CD14-positive monocyte (primary cell): ENCODE data around the gene RELCH. TPM values are rescaled to one million over a fixed set of nuclear protein-coding genes. Genes with fewer than 3 reads are reported as not detected.
"Not testable (repeated sequence)": the region's sequence is repeated elsewhere in the genome, so short reads cannot be mapped to it uniquely, and the experiment has no call there.

Experiments
- DNase-seq, 3 donors: peaks; one replicate each; pipeline ENCODE4 v3.0.0-alpha.2; 2011 to 2022
- H2AFZ ChIP-seq: 2 replicates; pipeline ENCODE4 v1.6.0; 2012; ENCODE audit warnings: mild to moderate bottlenecking, low read depth, low read length, inconsistent platforms; ENCODE audit not compliant: insufficient read depth, poor library complexity, severe bottlenecking
- H3K27ac ChIP-seq, 2 donors: 1 replicate in 1 of 2; 2 replicates in 1 of 2; pipeline ENCODE4 v1.5.1; 2012 to 2013; ENCODE audit warnings: low read length in 2 of 2, control low read depth in 1 of 2, inconsistent platforms in 1 of 2, low read depth in 1 of 2, mild to moderate bottlenecking in 1 of 2
- H3K27me3 ChIP-seq, 2 donors: one replicate each; pipeline versions ENCODE4 v1.6.0 to v1.6.1; 2011 to 2013; ENCODE audit warnings: low read length in 2 of 2; ENCODE audit not compliant: control insufficient read depth in 2 of 2, insufficient read depth in 2 of 2
- H3K36me3 ChIP-seq, 2 donors: replicated peaks in 1 of 2; 1 replicate in 1 of 2; 2 replicates in 1 of 2; pipeline versions ENCODE4 v1.5.1 to v1.6.1; 2012 to 2013; ENCODE audit warnings: low read length in 2 of 2, control low read depth in 1 of 2, inconsistent platforms in 1 of 2, mild to moderate bottlenecking in 1 of 2; ENCODE audit not compliant: insufficient read depth in 2 of 2, control insufficient read depth in 1 of 2
- H3K4me1 ChIP-seq, 2 donors: 1 replicate in 1 of 2; 2 replicates in 1 of 2; pipeline versions ENCODE4 v1.5.1 to v1.6.1; 2012 to 2013; ENCODE audit warnings: low read length in 2 of 2, control low read depth in 1 of 2, inconsistent platforms in 1 of 2, mild to moderate bottlenecking in 1 of 2, moderate library complexity in 1 of 2; ENCODE audit not compliant: insufficient read depth in 2 of 2, control insufficient read depth in 1 of 2
- H3K4me2 ChIP-seq: replicated peaks from 2 replicates; pipeline ENCODE3; 2012; ENCODE audit warnings: low read length, moderate library complexity, mild to moderate bottlenecking; ENCODE audit not compliant: poor library complexity, severe bottlenecking; ENCODE audit errors: extremely low read depth
- H3K4me3 ChIP-seq, 3 experiments: fragments of 200-600 bp in 1 of 3; sonication (generic) in 1 of 3; replicated peaks in 1 of 3; 1 replicate in 2 of 3; 2 replicates in 1 of 3; pipeline ENCODE4 v1.5.1; 2011 to 2013; ENCODE audit warnings: low read length in 3 of 3, mild to moderate bottlenecking in 3 of 3, control low read depth in 2 of 3, low read depth in 2 of 3, inconsistent platforms in 1 of 3, moderate library complexity in 1 of 3
- H3K79me2 ChIP-seq: 2 replicates; pipeline ENCODE4 v1.6.0; 2012; ENCODE audit warnings: mild to moderate bottlenecking, control low read depth, inconsistent platforms, low read length, moderate library complexity; ENCODE audit not compliant: insufficient read depth
- H3K9ac ChIP-seq: 2 replicates; pipeline ENCODE4 v1.6.0; 2017; ENCODE audit warnings: low read length, mild to moderate bottlenecking; ENCODE audit not compliant: insufficient read depth, poor library complexity, severe bottlenecking
- H3K9me3 ChIP-seq, 2 donors: replicated peaks in 1 of 2; 1 replicate in 1 of 2; 2 replicates in 1 of 2; pipeline versions ENCODE4 v1.5.1 to v1.6.1; 2012 to 2013; ENCODE audit warnings: low read length in 2 of 2, control low read depth in 1 of 2; ENCODE audit not compliant: control insufficient read depth in 1 of 2, insufficient read depth in 1 of 2
- H4K20me1 ChIP-seq: 2 replicates; pipeline ENCODE4 v1.6.0; 2012; ENCODE audit warnings: mild to moderate bottlenecking, low read length, control low read depth, moderate library complexity; ENCODE audit not compliant: insufficient read depth
- H3K27ac Mint-ChIP-seq, 7 donors: one replicate each; pipeline ENCODE4 v1.8.0; 2020; ENCODE audit warnings: mild to moderate bottlenecking in 7 of 7, mixed read lengths in 7 of 7, moderate library complexity in 6 of 7, inconsistent platforms in 2 of 7
- H3K27me3 Mint-ChIP-seq, 3 donors: one replicate each; pipeline ENCODE4 v1.8.0; 2021 to 2022; ENCODE audit warnings: low read depth in 3 of 3, mild to moderate bottlenecking in 3 of 3, mixed read lengths in 3 of 3, moderate library complexity in 3 of 3, inconsistent platforms in 1 of 3
- H3K36me3 Mint-ChIP-seq, 2 donors: one replicate each; pipeline ENCODE4 v1.8.0; 2020; ENCODE audit warnings: mixed read lengths in 2 of 2, inconsistent platforms in 1 of 2, mild to moderate bottlenecking in 1 of 2
- H3K4me1 Mint-ChIP-seq: one replicate; pipeline ENCODE4 v1.8.0; 2020; ENCODE audit warnings: mild to moderate bottlenecking, mixed read lengths
- H3K4me3 Mint-ChIP-seq, 2 donors: one replicate each; pipeline ENCODE4 v1.8.0; 2020; ENCODE audit warnings: mild to moderate bottlenecking in 2 of 2, mixed read lengths in 2 of 2, moderate library complexity in 1 of 2
- H3K9me3 Mint-ChIP-seq, 7 donors: one replicate each; pipeline ENCODE4 v1.8.0; 2020 to 2022; ENCODE audit warnings: mixed read lengths in 7 of 7, mild to moderate bottlenecking in 6 of 7, moderate library complexity in 6 of 7, inconsistent platforms in 2 of 7
- WGBS: methylation state at CpG from one replicate; pipeline ENCODE4 v1.1.5; 2013; ENCODE audit warnings: missing lambda C conversion rate; ENCODE audit not compliant: insufficient coverage; 5-methylcytosine and 5-hydroxymethylcytosine counted together
- intact Hi-C, 2 donors: fragments of 100-400 bp; cut with micrococcal nuclease; formaldehyde crosslinking; loops; one replicate each; pipeline versions ENCODE4 v1.15.0 to v1.15.1; 2023
- polyA plus RNA-seq, 3 donors: library from polyadenylated mRNA; depleted of rRNA in 1 of 3; unstranded in 2 of 3; stranded (reverse) in 1 of 3; fragments of 300-500 nt in 2 of 3; fragments of >200 nt in 1 of 3; fragmentation: Illumina TruSeq in 2 of 3; gene quantifications; 1 replicate in 2 of 3; 2 replicates in 1 of 3; pipeline ENCODE4 v1.2.3, GENCODE V29; 2012 to 2021
- TF ChIP-seq, protein P1 (sequence below): fragments of 200-600 bp; IDR thresholded peaks from one replicate; pipeline ENCODE4 v1.8.0; 2022; ENCODE audit warnings: antibody characterized with exemption, mild to moderate bottlenecking

The RELCH gene
- polyA plus RNA-seq, 3 donors: 3.8 to 30.4 (median 4.9) TPM

DNA sequence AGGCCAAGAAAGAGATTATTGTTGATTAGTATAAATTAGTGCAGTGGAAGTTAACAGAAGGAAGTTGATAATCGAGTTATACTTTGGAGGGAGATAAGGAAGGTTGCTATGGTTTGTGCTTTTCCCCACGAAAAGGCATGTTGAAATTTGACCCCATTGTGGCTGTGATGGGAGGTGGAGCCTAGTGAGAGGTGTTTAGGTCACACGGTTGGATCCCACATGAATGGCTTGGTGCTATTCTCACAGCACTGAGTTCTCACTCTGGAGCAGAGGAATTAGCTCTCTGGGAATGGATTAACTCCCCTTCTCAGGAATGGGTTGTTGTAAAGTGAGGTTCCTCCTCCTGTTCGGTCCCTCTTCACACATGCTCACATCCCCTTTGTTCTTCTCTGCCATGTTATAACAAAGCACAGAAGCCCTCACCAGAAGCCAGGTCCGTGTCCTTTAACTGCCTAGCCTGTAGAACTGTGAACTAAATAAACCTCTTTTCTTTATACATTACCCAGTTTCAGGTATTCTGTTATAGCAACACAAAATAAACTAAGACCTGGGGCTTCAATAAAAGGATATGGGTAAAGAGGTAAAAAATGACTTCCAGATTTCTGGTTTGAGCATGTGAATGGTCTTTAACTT is 22.1 kb upstream of the RELCH start:
- peaks cover 0 to 28% (median 9%) of the 10 kb centered on the region in 7 donors for H3K9me3 Mint-ChIP-seq
- peaks cover 14% of the 10 kb centered on the region for H3K4me1 Mint-ChIP-seq
- WGBS: 58% methylated on average over 2 of the region's 5 CpGs
- Histone ChIP-seq H3K27ac (no peak overlapping the region), H3K79me2 (no peaks in the 10 kb centered on the region), H3K9me3 (peaks cover 0 to 2% of the 10 kb centered on the region in 2 donors), H3K9ac (no peak overlapping the region), H3K27me3 (no peaks in the 10 kb centered on the region), H3K36me3 (peaks cover 3 to 13% of the 10 kb centered on the region in 2 donors), H3K4me2 (no peak overlapping the region), H3K4me3 (no peak overlapping the region), H4K20me1 (no peaks in the 10 kb centered on the region), H2AFZ (no peak overlapping the region), H3K4me1 (no peaks in the 10 kb centered on the region)
- no peak overlapping the region for H3K4me3 Mint-ChIP-seq
- no peak overlapping the region for H3K27ac Mint-ChIP-seq
- DNase-seq: no peak
- TF ChIP-seq, protein P1, sequence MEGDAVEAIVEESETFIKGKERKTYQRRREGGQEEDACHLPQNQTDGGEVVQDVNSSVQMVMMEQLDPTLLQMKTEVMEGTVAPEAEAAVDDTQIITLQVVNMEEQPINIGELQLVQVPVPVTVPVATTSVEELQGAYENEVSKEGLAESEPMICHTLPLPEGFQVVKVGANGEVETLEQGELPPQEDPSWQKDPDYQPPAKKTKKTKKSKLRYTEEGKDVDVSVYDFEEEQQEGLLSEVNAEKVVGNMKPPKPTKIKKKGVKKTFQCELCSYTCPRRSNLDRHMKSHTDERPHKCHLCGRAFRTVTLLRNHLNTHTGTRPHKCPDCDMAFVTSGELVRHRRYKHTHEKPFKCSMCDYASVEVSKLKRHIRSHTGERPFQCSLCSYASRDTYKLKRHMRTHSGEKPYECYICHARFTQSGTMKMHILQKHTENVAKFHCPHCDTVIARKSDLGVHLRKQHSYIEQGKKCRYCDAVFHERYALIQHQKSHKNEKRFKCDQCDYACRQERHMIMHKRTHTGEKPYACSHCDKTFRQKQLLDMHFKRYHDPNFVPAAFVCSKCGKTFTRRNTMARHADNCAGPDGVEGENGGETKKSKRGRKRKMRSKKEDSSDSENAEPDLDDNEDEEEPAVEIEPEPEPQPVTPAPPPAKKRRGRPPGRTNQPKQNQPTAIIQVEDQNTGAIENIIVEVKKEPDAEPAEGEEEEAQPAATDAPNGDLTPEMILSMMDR: no peak
- H3K27me3 Mint-ChIP-seq: no peaks in the 10 kb centered on the region
- H3K36me3 Mint-ChIP-seq: peaks cover 19 to 22% of the 10 kb centered on the region in 2 donors
- intact Hi-C loops: no loop called here

DNA sequence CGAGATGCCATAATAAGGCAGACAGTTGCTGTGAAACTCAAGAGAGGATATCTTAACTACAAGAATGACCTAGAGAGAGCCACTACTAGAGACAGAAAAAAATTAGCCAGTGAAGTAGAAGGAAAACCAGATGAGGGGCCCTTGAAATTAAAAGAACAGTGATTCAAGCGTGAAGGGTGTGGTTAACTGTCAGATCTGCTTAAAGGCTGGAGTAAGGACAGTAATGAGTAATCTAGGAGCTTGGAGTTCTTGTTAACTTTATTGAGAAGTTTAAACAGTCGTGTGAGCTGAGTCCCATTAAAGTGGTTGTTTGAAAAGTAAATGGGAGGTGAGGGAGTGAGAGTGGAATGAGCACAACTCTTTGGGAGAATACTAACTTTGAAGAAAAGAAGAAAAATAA is 21.5 kb upstream of the RELCH start:
- no peak overlapping the region for H3K27ac Mint-ChIP-seq

DNA sequence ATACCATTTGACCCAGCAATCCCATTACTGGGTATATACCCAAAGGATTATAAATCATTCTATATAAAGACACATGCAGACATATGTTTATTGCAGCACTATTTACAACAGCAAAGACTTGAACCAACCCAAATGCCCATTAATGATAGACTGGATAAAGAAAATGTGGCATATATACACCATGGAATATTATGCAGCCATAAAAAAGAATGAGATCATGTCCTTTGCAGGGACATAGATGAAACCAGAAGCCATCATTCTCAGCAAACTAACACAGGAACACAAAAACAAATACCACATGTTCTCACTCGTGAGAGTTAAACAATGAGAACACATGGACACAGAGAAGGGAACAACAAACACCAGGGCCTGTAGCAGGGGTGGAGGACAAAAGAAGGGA is 20.5 kb upstream of the RELCH start:
- H4K20me1 ChIP-seq, H3K27ac ChIP-seq, intact Hi-C loops, H3K4me3 ChIP-seq, H3K79me2 ChIP-seq, H3K27me3 Mint-ChIP-seq, H3K9me3 ChIP-seq, H3K9ac ChIP-seq, H3K4me3 Mint-ChIP-seq, H3K27me3 ChIP-seq, DNase-seq, H3K36me3 ChIP-seq, H2AFZ ChIP-seq, H3K4me1 ChIP-seq, H3K4me2 ChIP-seq, H3K27ac Mint-ChIP-seq: not testable (repeated sequence)
- WGBS: no CpG with 5 or more reads among the region's 1 CpG
- Mint-ChIP-seq H3K36me3 (peaks cover 14 to 16% of the 10 kb centered on the region in 2 donors), H3K9me3 (peaks cover 0 to 28% (median 9%) of the 10 kb centered on the region in 7 donors), H3K4me1 (peaks cover 14% of the 10 kb centered on the region)

More for the DNA sequence above, 21.5 kb upstream of the RELCH start:
- H3K4me2 ChIP-seq: no peak overlapping the region
- H3K27me3 Mint-ChIP-seq: no peaks in the 10 kb centered on the region
- intact Hi-C loops: no loop called here
- H3K27ac ChIP-seq: no peak overlapping the region
- peaks cover 0 to 2% of the 10 kb centered on the region in 2 donors for H3K9me3 ChIP-seq
- H3K36me3 Mint-ChIP-seq: peaks cover 18 to 22% of the 10 kb centered on the region in 2 donors
- no peak overlapping the region for H3K4me3 Mint-ChIP-seq
- H3K4me3 ChIP-seq: no peak overlapping the region
- H3K4me1 Mint-ChIP-seq: peaks cover 14% of the 10 kb centered on the region
- TF ChIP-seq, protein P1: no peak
- no peaks in the 10 kb centered on the region for H4K20me1 ChIP-seq
- WGBS: 96% methylated on average over 2 of the region's 3 CpGs
- H3K9me3 Mint-ChIP-seq: peaks cover 0 to 28% (median 9%) of the 10 kb centered on the region in 7 donors
- H3K4me1 ChIP-seq: no peaks in the 10 kb centered on the region
- H3K27me3 ChIP-seq: no peaks in the 10 kb centered on the region
- H2AFZ ChIP-seq: no peak overlapping the region
- H3K36me3 ChIP-seq: peaks cover 3 to 11% of the 10 kb centered on the region in 2 donors
- no peak for DNase-seq
- H3K79me2 ChIP-seq: no peaks in the 10 kb centered on the region
- no peak overlapping the region for H3K9ac ChIP-seq
